GM18909 (cell line): ENCODE measurements around the gene CSNK1E.

Experiments used
- ATAC-seq: cut with Tn5 transposase; IDR thresholded peaks from one replicate; pipeline ENCODE4 v1.9.1; 2021; ENCODE audit warnings: mild to moderate bottlenecking; ENCODE audit not compliant: unreplicated experiment, poor library complexity

CSNK1E gene

GRCh38 chr22:38336699-38337098, 19.5 kb upstream of the CSNK1E start:
- no peak for ATAC-seq

- no peak for ATAC-seq
Observed at GRCh38 chr22:38335077-38335476, 17.8 kb upstream of the CSNK1E start.

GRCh38 chr22:38327805-38328204, 10.6 kb upstream of the CSNK1E start:
- ATAC-seq, result no peak

- ATAC-seq, result no peak
Observed at GRCh38 chr22:38327396-38327795, 10.2 kb upstream of the CSNK1E start.

GRCh38 chr22:38325587-38325986, 8.4 kb upstream of the CSNK1E start:
- ATAC-seq, result no peak

GRCh38 chr22:38320605-38321402, 3.6 kb upstream of the CSNK1E start:
- no peak for ATAC-seq

- ATAC-seq, result no peak
Observed at GRCh38 chr22:38318792-38319773, 1.9 kb upstream of the CSNK1E start.

- ATAC-seq, result no peak
Observed at GRCh38 chr22:38317995-38318715, 922 bp upstream of the CSNK1E start.

- ATAC-seq, result no peak
Observed at GRCh38 chr22:38316364-38317121, 690 bp downstream of the CSNK1E start.

- no peak for ATAC-seq
Observed at GRCh38 chr22:38315823-38316363, 1.3 kb downstream of the CSNK1E start.

- ATAC-seq, result no peak
Observed at GRCh38 chr22:38314933-38315822, 2.1 kb downstream of the CSNK1E start.

- ATAC-seq, result no peak
Observed at GRCh38 chr22:38314051-38314932, 2.9 kb downstream of the CSNK1E start.

GRCh38 chr22:38313384-38313955, 3.8 kb downstream of the CSNK1E start:
- no peak for ATAC-seq

GRCh38 chr22:38312261-38312800, 4.9 kb downstream of the CSNK1E start:
- no peak for ATAC-seq

- no peak for ATAC-seq
Observed at GRCh38 chr22:38311323-38311620, 6.0 kb downstream of the CSNK1E start.

GRCh38 chr22:38310518-38311322, 6.5 kb downstream of the CSNK1E start:
- no peak for ATAC-seq
